Measurements from ENCODE around the gene FUT8. TPM values are rescaled to one million over a fixed set of nuclear protein-coding genes. Genes with fewer than 3 reads are reported as not detected.

FUT8 gene
- total RNA-seq, 1 donor = 124 TPM

DNA sequence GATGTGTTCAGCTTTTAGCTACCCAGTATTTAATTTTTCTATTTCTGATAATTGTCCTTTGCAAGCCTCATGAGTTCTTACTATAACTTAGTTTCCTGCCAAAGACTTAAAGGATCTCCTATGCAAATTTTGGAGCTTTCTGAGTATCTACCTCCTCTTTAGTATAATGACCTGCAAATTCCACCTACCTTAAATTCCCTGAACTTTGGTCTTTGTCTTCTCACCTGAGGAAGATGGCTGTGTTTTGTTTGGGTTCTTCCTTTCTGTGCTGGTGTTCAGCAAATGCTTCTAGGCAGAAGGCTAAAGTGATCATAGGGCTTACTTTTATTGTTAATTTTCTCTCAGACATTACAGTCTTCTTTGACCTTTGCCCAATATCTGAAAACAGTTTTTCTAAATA lies 142.8 kb downstream of the FUT8 start:
- Histone ChIP-seq H3K79me2 (ENCODE audit: insufficient read depth, low read length) (peaks cover 20% of the 10 kb centered on the region), H3K27me3 (ENCODE audit: insufficient read depth, low read length) (no peaks in the 10 kb centered on the region), H4K20me1 (ENCODE audit: insufficient read depth, low read length) (peaks cover 3% of the 10 kb centered on the region), H3K4me1 (ENCODE audit: insufficient read depth, low read length) (no peaks in the 10 kb centered on the region), H3K4me3 (ENCODE audit: insufficient read depth, low read length) (no peak overlapping the region), H3K36me3 (ENCODE audit: insufficient read depth, low read length) (no peaks in the 10 kb centered on the region), H3K4me2 (ENCODE audit: insufficient read depth, low read length) (no peak overlapping the region), H3K9me3 (ENCODE audit: low read depth, low read length) (no peaks in the 10 kb centered on the region), H3K27ac (ENCODE audit: low read depth, low read length) (no peak overlapping the region), H2AFZ (ENCODE audit: low read length) (no peak overlapping the region)
- TF ChIP-seq, protein P1, sequence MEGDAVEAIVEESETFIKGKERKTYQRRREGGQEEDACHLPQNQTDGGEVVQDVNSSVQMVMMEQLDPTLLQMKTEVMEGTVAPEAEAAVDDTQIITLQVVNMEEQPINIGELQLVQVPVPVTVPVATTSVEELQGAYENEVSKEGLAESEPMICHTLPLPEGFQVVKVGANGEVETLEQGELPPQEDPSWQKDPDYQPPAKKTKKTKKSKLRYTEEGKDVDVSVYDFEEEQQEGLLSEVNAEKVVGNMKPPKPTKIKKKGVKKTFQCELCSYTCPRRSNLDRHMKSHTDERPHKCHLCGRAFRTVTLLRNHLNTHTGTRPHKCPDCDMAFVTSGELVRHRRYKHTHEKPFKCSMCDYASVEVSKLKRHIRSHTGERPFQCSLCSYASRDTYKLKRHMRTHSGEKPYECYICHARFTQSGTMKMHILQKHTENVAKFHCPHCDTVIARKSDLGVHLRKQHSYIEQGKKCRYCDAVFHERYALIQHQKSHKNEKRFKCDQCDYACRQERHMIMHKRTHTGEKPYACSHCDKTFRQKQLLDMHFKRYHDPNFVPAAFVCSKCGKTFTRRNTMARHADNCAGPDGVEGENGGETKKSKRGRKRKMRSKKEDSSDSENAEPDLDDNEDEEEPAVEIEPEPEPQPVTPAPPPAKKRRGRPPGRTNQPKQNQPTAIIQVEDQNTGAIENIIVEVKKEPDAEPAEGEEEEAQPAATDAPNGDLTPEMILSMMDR (IDR thresholded peaks at IDR 0.05; ENCODE audit: extremely low read depth, low read depth, low read length) = no peak
- no peak for DNase-seq (ENCODE audit: insufficient read length, low spot score, missing footprints)

GRCh38 chr14:65558363-65558762 lies 145.8 kb downstream of the FUT8 start:
- H2AFZ ChIP-seq (ENCODE audit: low read length) = no peak overlapping the region
- H3K4me2 ChIP-seq (ENCODE audit: insufficient read depth, low read length) = no peak overlapping the region
- no peaks in the 10 kb centered on the region for H3K9me3 ChIP-seq (ENCODE audit: low read depth, low read length)
- H3K27me3 ChIP-seq (ENCODE audit: insufficient read depth, low read length) = no peaks in the 10 kb centered on the region
- H3K4me1 ChIP-seq (ENCODE audit: insufficient read depth, low read length) = no peaks in the 10 kb centered on the region
- H3K36me3 ChIP-seq (ENCODE audit: insufficient read depth, low read length) = peaks cover 2% of the 10 kb centered on the region
- H3K79me2 ChIP-seq (ENCODE audit: insufficient read depth, low read length) = peaks cover 16% of the 10 kb centered on the region
- TF ChIP-seq, protein P1 (IDR thresholded peaks at IDR 0.05; ENCODE audit: extremely low read depth, low read depth, low read length) = no peak
- no peak for DNase-seq (ENCODE audit: insufficient read length, low spot score, missing footprints)
- peaks cover 3% of the 10 kb centered on the region for H4K20me1 ChIP-seq (ENCODE audit: insufficient read depth, low read length)
- H3K27ac ChIP-seq (ENCODE audit: low read depth, low read length) = no peak overlapping the region
- no peak overlapping the region for H3K4me3 ChIP-seq (ENCODE audit: insufficient read depth, low read length)

DNA sequence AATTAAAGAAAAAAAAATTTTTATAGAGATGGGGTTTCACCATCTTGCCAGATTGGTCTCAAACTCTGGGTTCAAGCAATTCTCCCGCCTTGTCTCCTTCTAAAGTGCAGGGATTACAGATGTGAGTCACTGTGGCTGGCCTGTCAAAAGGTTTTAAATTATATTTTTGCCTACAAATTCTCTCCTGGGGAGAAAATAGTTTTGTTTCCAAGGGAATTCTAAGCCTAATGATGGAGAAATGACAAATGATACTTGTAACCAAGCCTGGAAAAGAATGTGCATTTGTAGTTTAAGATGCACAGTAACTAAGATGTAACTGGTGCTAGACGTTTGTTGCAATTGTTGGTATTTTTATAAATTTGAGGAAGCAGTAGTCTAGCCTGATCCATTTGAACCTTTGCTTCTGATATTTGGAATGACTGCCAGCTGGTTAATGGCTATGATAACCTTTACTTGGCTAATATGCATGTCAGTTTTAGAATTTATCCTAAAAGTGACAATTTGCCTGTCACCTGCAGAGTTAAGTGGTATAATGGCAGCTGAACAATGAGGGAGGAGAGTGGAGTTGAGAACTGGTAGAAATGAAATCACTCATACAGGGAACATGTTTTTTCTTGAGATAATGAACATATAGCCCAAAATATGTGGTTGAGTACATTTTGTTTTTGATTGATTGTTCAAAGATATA lies 148.0 kb downstream of the FUT8 start:
- Histone ChIP-seq H3K79me2 (ENCODE audit: insufficient read depth, low read length) (peaks cover 10% of the 10 kb centered on the region), H3K9me3 (ENCODE audit: low read depth, low read length) (no peaks in the 10 kb centered on the region)
- no peak for DNase-seq (ENCODE audit: insufficient read length, low spot score, missing footprints)

DNA sequence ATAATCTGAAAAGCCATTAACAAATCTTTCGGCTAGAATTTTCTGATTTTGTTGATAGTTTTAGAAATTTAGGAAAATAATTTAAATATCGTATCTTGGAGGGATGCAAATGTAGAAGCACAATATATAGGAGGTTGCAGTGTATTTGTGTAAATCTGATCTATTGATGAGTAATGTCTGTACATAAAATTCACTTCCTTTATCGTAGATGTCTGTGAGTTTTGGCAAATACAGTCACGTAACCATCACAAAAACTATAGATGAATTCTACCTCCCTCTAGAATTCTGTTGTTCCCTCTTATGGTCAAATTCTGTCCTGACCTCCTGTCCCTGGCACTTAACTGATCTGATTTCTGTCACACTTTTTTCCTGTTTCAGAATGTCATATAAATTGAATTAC lies 151.8 kb downstream of the FUT8 start:
- peaks cover 6% of the 10 kb centered on the region for H3K79me2 ChIP-seq (ENCODE audit: insufficient read depth, low read length)

More for the DNA sequence above, 148.0 kb downstream of the FUT8 start:
- Histone ChIP-seq H3K27ac (ENCODE audit: low read depth, low read length) (no peak overlapping the region), H3K36me3 (ENCODE audit: insufficient read depth, low read length) (peaks cover 2% of the 10 kb centered on the region), H3K4me1 (ENCODE audit: insufficient read depth, low read length) (no peaks in the 10 kb centered on the region), H3K27me3 (ENCODE audit: insufficient read depth, low read length) (no peaks in the 10 kb centered on the region), H4K20me1 (ENCODE audit: insufficient read depth, low read length) (peaks cover 3% of the 10 kb centered on the region), H3K4me2 (ENCODE audit: insufficient read depth, low read length) (no peak overlapping the region), H2AFZ (ENCODE audit: low read length) (no peak overlapping the region), H3K4me3 (ENCODE audit: insufficient read depth, low read length) (no peak overlapping the region)
- TF ChIP-seq, protein P1 (IDR thresholded peaks at IDR 0.05; ENCODE audit: extremely low read depth, low read depth, low read length) = no peak

More for the DNA sequence above, 151.8 kb downstream of the FUT8 start:
- no peak overlapping the region for H3K4me3 ChIP-seq (ENCODE audit: insufficient read depth, low read length)
- H3K27ac ChIP-seq (ENCODE audit: low read depth, low read length) = no peak overlapping the region
- DNase-seq (ENCODE audit: insufficient read length, low spot score, missing footprints) = no peak
- peaks cover 4% of the 10 kb centered on the region for H4K20me1 ChIP-seq (ENCODE audit: insufficient read depth, low read length)
- H3K27me3 ChIP-seq (ENCODE audit: insufficient read depth, low read length) = no peaks in the 10 kb centered on the region
- no peaks in the 10 kb centered on the region for H3K4me1 ChIP-seq (ENCODE audit: insufficient read depth, low read length)
- TF ChIP-seq, protein P1 (IDR thresholded peaks at IDR 0.05; ENCODE audit: extremely low read depth, low read depth, low read length) = no peak
- H3K36me3 ChIP-seq (ENCODE audit: insufficient read depth, low read length) = peaks cover 2% of the 10 kb centered on the region
- H3K4me2 ChIP-seq (ENCODE audit: insufficient read depth, low read length) = no peak overlapping the region
- no peaks in the 10 kb centered on the region for H3K9me3 ChIP-seq (ENCODE audit: low read depth, low read length)
- no peak overlapping the region for H2AFZ ChIP-seq (ENCODE audit: low read length)
